ENCODE measurements around the gene SPSB1.

SPSB1 gene

GRCh38 chr1:9289090-9289534, 3.6 kb upstream of the SPSB1 start:
- H3K4me2 ChIP-seq (ENCODE audit: low read length) = no peak overlapping the region
- H2AFZ ChIP-seq (ENCODE audit: insufficient read depth, low read length, poor library complexity) = no peak overlapping the region
- no peak overlapping the region for H4K12ac ChIP-seq (ENCODE audit: low read depth, low read length)
- H3K79me2 ChIP-seq (ENCODE audit: control insufficient read depth, insufficient read depth, low read length, poor library complexity) = peaks cover 16% of the 10 kb centered on the region
- H3K14ac ChIP-seq (ENCODE audit: low read length) = no peak overlapping the region
- H3K4ac ChIP-seq (ENCODE audit: low read depth, low read length) = no peak overlapping the region
- no peak overlapping the region for H3K18ac ChIP-seq (ENCODE audit: low read length)
- no peak overlapping the region for H3K4me3 ChIP-seq (ENCODE audit: low read depth, low read length)
- no peak overlapping the region for H3K27ac ChIP-seq (ENCODE audit: low read depth, low read length)
- WGBS (ENCODE audit: extremely low coverage, insufficient coverage, insufficient read length) = no CpG with 5 or more reads among the region's 6 CpGs
- peaks cover 7 to 16% of the 10 kb centered on the region in 2 experiments for H3K4me1 ChIP-seq (ENCODE audit: control insufficient read depth in 1 of 2, insufficient read depth in 2 of 2, low read length in 2 of 2)
- H3K27me3 ChIP-seq (ENCODE audit: insufficient read depth, low read length) = no peaks in the 10 kb centered on the region
- no peak overlapping the region for H3K23ac ChIP-seq (ENCODE audit: low read length)
- no peak overlapping the region for H3K9ac ChIP-seq (ENCODE audit: low read length)
- H3K36me3 ChIP-seq (ENCODE audit: control insufficient read depth in 1 of 2, insufficient read depth in 2 of 2, low read length in 2 of 2) = no peaks in the 10 kb centered on the region
- H4K8ac ChIP-seq (ENCODE audit: low read depth, low read length) = no peak overlapping the region
- H2BK12ac ChIP-seq (ENCODE audit: low read length) = no peak overlapping the region
- no peaks in the 10 kb centered on the region for H3K9me3 ChIP-seq (ENCODE audit: insufficient read depth, low read depth, low read length)
- peak; percentile 58 to 96 for DNase-seq
- peaks cover 24% of the 10 kb centered on the region for H3K79me1 ChIP-seq (ENCODE audit: low read length)
- H2AK5ac ChIP-seq (ENCODE audit: low read length) = no peak overlapping the region
- no peak overlapping the region for H4K91ac ChIP-seq (ENCODE audit: low read depth, low read length)
- no peak overlapping the region for H2BK5ac ChIP-seq (ENCODE audit: low read depth, low read length, poor library complexity)
- no peak overlapping the region for H2BK120ac ChIP-seq (ENCODE audit: insufficient read depth, low read length, poor library complexity)

- Histone ChIP-seq H3K27ac (ENCODE audit: low read depth, low read length) (no peak overlapping the region), H2BK12ac (ENCODE audit: low read length) (no peak overlapping the region), H3K4me1 (ENCODE audit: control insufficient read depth in 1 of 2, insufficient read depth in 2 of 2, low read length in 2 of 2) (peaks cover 7 to 19% of the 10 kb centered on the region in 2 experiments), H4K91ac (ENCODE audit: low read depth, low read length) (peak overlapping the region; percentile 45), H3K4ac (ENCODE audit: low read depth, low read length) (no peak overlapping the region), H2BK5ac (ENCODE audit: low read depth, low read length, poor library complexity) (no peak overlapping the region), H2BK120ac (ENCODE audit: insufficient read depth, low read length, poor library complexity) (peak overlapping the region; percentile 74), H3K18ac (ENCODE audit: low read length) (no peak overlapping the region), H2AFZ (ENCODE audit: insufficient read depth, low read length, poor library complexity) (peak overlapping the region; percentile 35), H3K36me3 (ENCODE audit: control insufficient read depth in 1 of 2, insufficient read depth in 2 of 2, low read length in 2 of 2) (no peaks in the 10 kb centered on the region), H4K12ac (ENCODE audit: low read depth, low read length) (no peak overlapping the region), H3K4me2 (ENCODE audit: low read length) (no peak overlapping the region), H3K23ac (ENCODE audit: low read length) (no peak overlapping the region), H3K9me3 (ENCODE audit: insufficient read depth, low read depth, low read length) (no peaks in the 10 kb centered on the region), H3K9ac (ENCODE audit: low read length) (no peak overlapping the region), H3K79me2 (ENCODE audit: control insufficient read depth, insufficient read depth, low read length, poor library complexity) (peaks cover 23% of the 10 kb centered on the region), H3K27me3 (ENCODE audit: insufficient read depth, low read length) (no peaks in the 10 kb centered on the region), H2AK5ac (ENCODE audit: low read length) (no peak overlapping the region), H3K79me1 (ENCODE audit: low read length) (peaks cover 30% of the 10 kb centered on the region), H3K14ac (ENCODE audit: low read length) (no peak overlapping the region), H3K4me3 (ENCODE audit: low read depth, low read length) (no peak overlapping the region), H4K8ac (ENCODE audit: low read depth, low read length) (peak overlapping the region; percentile 31)
- no CpG with 5 or more reads among the region's 5 CpGs for WGBS (ENCODE audit: extremely low coverage, insufficient coverage, insufficient read length)
- peak; percentile 81 to 86 for DNase-seq
These were observed 2.8 kb upstream of the SPSB1 start for GRCh38 chr1:9289711-9290485.

GRCh38 chr1:9291914-9292360, 757 bp upstream of the SPSB1 start:
- peak overlapping the region; percentile 93 for H3K14ac ChIP-seq (ENCODE audit: low read length)
- H4K12ac ChIP-seq (ENCODE audit: low read depth, low read length) = peak overlapping the region; percentile 83
- peak overlapping the region; percentile 93 for H3K4me2 ChIP-seq (ENCODE audit: low read length)
- H3K79me2 ChIP-seq (ENCODE audit: control insufficient read depth, insufficient read depth, low read length, poor library complexity) = peaks cover 41% of the 10 kb centered on the region
- H3K27ac ChIP-seq (ENCODE audit: low read depth, low read length) = peak overlapping the region; percentile 77
- peak in 1 of 2 donors; percentile 47 for DNase-seq
- no CpG with 5 or more reads among the region's 13 CpGs for whole genome bisulfite sequencing (ENCODE audit: extremely low coverage, insufficient coverage, insufficient read length)
- peak overlapping the region; percentile 91 for H2AK5ac ChIP-seq (ENCODE audit: low read length)
- H3K18ac ChIP-seq (ENCODE audit: low read length) = peak overlapping the region; percentile 95
- H3K9ac ChIP-seq (ENCODE audit: low read length) = peak overlapping the region; percentile 62
- H3K9me3 ChIP-seq (ENCODE audit: insufficient read depth, low read depth, low read length) = no peaks in the 10 kb centered on the region
- peak overlapping the region; percentile 79 for H4K8ac ChIP-seq (ENCODE audit: low read depth, low read length)
- peak overlapping the region; percentile 88 for H2AFZ ChIP-seq (ENCODE audit: insufficient read depth, low read length, poor library complexity)
- H3K27me3 ChIP-seq (ENCODE audit: insufficient read depth, low read length) = no peaks in the 10 kb centered on the region
- peak overlapping the region; percentile 92 for H2BK5ac ChIP-seq (ENCODE audit: low read depth, low read length, poor library complexity)
- peaks cover 30% of the 10 kb centered on the region for H3K79me1 ChIP-seq (ENCODE audit: low read length)
- H3K36me3 ChIP-seq (ENCODE audit: control insufficient read depth in 1 of 2, insufficient read depth in 2 of 2, low read length in 2 of 2) = peaks cover 5 to 15% of the 10 kb centered on the region in 2 experiments
- no peak overlapping the region for H3K23ac ChIP-seq (ENCODE audit: low read length)
- peak overlapping the region; percentile 70 for H3K4me3 ChIP-seq (ENCODE audit: low read depth, low read length)
- H2BK12ac ChIP-seq (ENCODE audit: low read length) = peak overlapping the region; percentile 90
- peak overlapping the region; percentile 91 for H2BK120ac ChIP-seq (ENCODE audit: insufficient read depth, low read length, poor library complexity)
- peak overlapping the region; percentile 71 for H3K4ac ChIP-seq (ENCODE audit: low read depth, low read length)
- H3K4me1 ChIP-seq (ENCODE audit: control insufficient read depth in 1 of 2, insufficient read depth in 2 of 2, low read length in 2 of 2) = peaks cover 20 to 38% of the 10 kb centered on the region in 2 experiments
- H4K91ac ChIP-seq (ENCODE audit: low read depth, low read length) = peak overlapping the region; percentile 94

GRCh38 chr1:9293241-9293532, 493 bp downstream of the SPSB1 start:
- no peak for DNase-seq
- peak overlapping the region; percentile 95 for H3K4ac ChIP-seq (ENCODE audit: low read depth, low read length)

More at GRCh38 chr1:9293241-9293532, 493 bp downstream of the SPSB1 start:
- H3K18ac ChIP-seq (ENCODE audit: low read length) = peak overlapping the region; percentile 79
- H2BK5ac ChIP-seq (ENCODE audit: low read depth, low read length, poor library complexity) = peak overlapping the region; percentile 63
- no peak overlapping the region for H3K23ac ChIP-seq (ENCODE audit: low read length)
- peak overlapping the region; percentile 52 for H3K14ac ChIP-seq (ENCODE audit: low read length)
- H2BK120ac ChIP-seq (ENCODE audit: insufficient read depth, low read length, poor library complexity) = peak overlapping the region; percentile 9
- H3K9ac ChIP-seq (ENCODE audit: low read length) = peak overlapping the region; percentile 93
- no CpG with 5 or more reads among the region's 43 CpGs for WGBS (ENCODE audit: extremely low coverage, insufficient coverage, insufficient read length)
- H3K27me3 ChIP-seq (ENCODE audit: insufficient read depth, low read length) = no peaks in the 10 kb centered on the region
- H2AK5ac ChIP-seq (ENCODE audit: low read length) = no peak overlapping the region
- H2BK12ac ChIP-seq (ENCODE audit: low read length) = no peak overlapping the region
- H3K4me3 ChIP-seq (ENCODE audit: low read depth, low read length) = peak overlapping the region; percentile 97
- peak overlapping the region; percentile 84 for H3K4me2 ChIP-seq (ENCODE audit: low read length)
- H3K36me3 ChIP-seq (ENCODE audit: control insufficient read depth in 1 of 2, insufficient read depth in 2 of 2, low read length in 2 of 2) = peaks cover 9 to 22% of the 10 kb centered on the region in 2 experiments
- peaks cover 21 to 47% of the 10 kb centered on the region in 2 experiments for H3K4me1 ChIP-seq (ENCODE audit: control insufficient read depth in 1 of 2, insufficient read depth in 2 of 2, low read length in 2 of 2)
- H3K27ac ChIP-seq (ENCODE audit: low read depth, low read length) = peak overlapping the region; percentile 13
- H4K91ac ChIP-seq (ENCODE audit: low read depth, low read length) = peak overlapping the region; percentile 29
- no peaks in the 10 kb centered on the region for H3K9me3 ChIP-seq (ENCODE audit: insufficient read depth, low read depth, low read length)
- H4K8ac ChIP-seq (ENCODE audit: low read depth, low read length) = no peak overlapping the region
- no peak overlapping the region for H2AFZ ChIP-seq (ENCODE audit: insufficient read depth, low read length, poor library complexity)
- peaks cover 50% of the 10 kb centered on the region for H3K79me2 ChIP-seq (ENCODE audit: control insufficient read depth, insufficient read depth, low read length, poor library complexity)
- H4K12ac ChIP-seq (ENCODE audit: low read depth, low read length) = no peak overlapping the region
- peaks cover 29% of the 10 kb centered on the region for H3K79me1 ChIP-seq (ENCODE audit: low read length)
